RWPE1 (cell line): ENCODE data around the gene MRPS18A.

ENCODE experiments used
- CTCF ChIA-PET: fragments of 350-600 bp; sonication (Branson Sonifier 250); formaldehyde crosslinking; extraction: SDS; loops from one replicate; lab custom pipeline; 2021; lab: Yijun Ruan, JAX
- POLR2A ChIA-PET: fragments of 400-600 bp; formaldehyde crosslinking; extraction: SDS; loops from one replicate; lab custom pipeline; 2020; ENCODE audit warnings: antibody characterized with exemption; ENCODE audit not compliant: low non-redundant PET; lab: Yijun Ruan, JAX
- DNase-seq: peaks from one replicate; pipeline ENCODE4 v3.0.0; 2012; ENCODE audit warnings: low spot score
- H3K27ac ChIP-seq: fragments of 450-650 bp; 2 replicates; pipeline ENCODE4 v1.5.1; 2017
- CTCF ChIP-seq: fragments of 450-650 bp; conservative IDR thresholded peaks from 2 replicates; pipeline ENCODE4 v1.5.1; 2017; ENCODE audit warnings: low read depth, mild to moderate bottlenecking

Gene MRPS18A

GRCh38 chr6:43699564-43700186 is 12.1 kb upstream of the MRPS18A start:
- CTCF ChIA-PET, result interaction anchor here (1.7 kb wide), 1 partner anchor 32 kb away, joined by 6 read pairs; no protein-coding TSS in a partner anchor
- DNase-seq, result peak; percentile 67
- TF ChIP-seq CTCF, result no peak
- POLR2A ChIA-PET, result no interaction called here
- H3K27ac ChIP-seq, result peak overlapping the region; percentile 31

- peak overlapping the region; percentile 31 for H3K27ac ChIP-seq
- CTCF ChIA-PET, result interaction anchor here (1.7 kb wide), 1 partner anchor 31 kb away, joined by 6 read pairs; no protein-coding TSS in a partner anchor
- POLR2A ChIA-PET, result no interaction called here
- no peak for DNase-seq
- TF ChIP-seq CTCF, result no peak
Observed at GRCh38 chr6:43698584-43699349, 11.2 kb upstream of the MRPS18A start.

- no peak for DNase-seq
- TF ChIP-seq CTCF, result no peak
- CTCF ChIA-PET, result interaction anchor here (0.6 kb wide), 1 partner anchor 24 kb away, joined by 3 read pairs; no protein-coding TSS in a partner anchor
- POLR2A ChIA-PET, result no interaction called here
- no peak overlapping the region for H3K27ac ChIP-seq
Observed at GRCh38 chr6:43697421-43697820, 9.8 kb upstream of the MRPS18A start.

GRCh38 chr6:43695967-43696291 is 8.3 kb upstream of the MRPS18A start:
- no peak for DNase-seq
- CTCF ChIA-PET, result interaction anchor here (1.0 kb wide), 1 partner anchor 28 kb away, joined by 4 read pairs; no protein-coding TSS in a partner anchor
- no peak for TF ChIP-seq CTCF
- POLR2A ChIA-PET, result no interaction called here
- H3K27ac ChIP-seq, result no peak overlapping the region

- no peak for TF ChIP-seq CTCF
- no peak for DNase-seq
- no peak overlapping the region for H3K27ac ChIP-seq
- CTCF ChIA-PET, result interaction anchor here (1.0 kb wide), 1 partner anchor 28 kb away, joined by 4 read pairs; no protein-coding TSS in a partner anchor
- POLR2A ChIA-PET, result no interaction called here
Observed at GRCh38 chr6:43695215-43695966, 7.8 kb upstream of the MRPS18A start.

- ChIA-PET POLR2A (no interaction called here), CTCF (no interaction called here)
- no peak for DNase-seq
- TF ChIP-seq CTCF, result no peak
- H3K27ac ChIP-seq, result no peak overlapping the region
Observed at GRCh38 chr6:43689421-43689820, 1.8 kb upstream of the MRPS18A start.
